GM18907 (cell line): ENCODE data around the gene CCL4.
"Not testable (repeated sequence)": the region's sequence is repeated elsewhere in the genome, so short reads cannot be mapped to it uniquely, and the experiment has no call there.

ENCODE experiments used
- ATAC-seq: cut with Tn5 transposase; IDR thresholded peaks from one replicate; pipeline ENCODE4 v1.9.1; 2021; ENCODE audit warnings: mild to moderate bottlenecking, moderate library complexity; ENCODE audit not compliant: unreplicated experiment

The CCL4 gene

DNA sequence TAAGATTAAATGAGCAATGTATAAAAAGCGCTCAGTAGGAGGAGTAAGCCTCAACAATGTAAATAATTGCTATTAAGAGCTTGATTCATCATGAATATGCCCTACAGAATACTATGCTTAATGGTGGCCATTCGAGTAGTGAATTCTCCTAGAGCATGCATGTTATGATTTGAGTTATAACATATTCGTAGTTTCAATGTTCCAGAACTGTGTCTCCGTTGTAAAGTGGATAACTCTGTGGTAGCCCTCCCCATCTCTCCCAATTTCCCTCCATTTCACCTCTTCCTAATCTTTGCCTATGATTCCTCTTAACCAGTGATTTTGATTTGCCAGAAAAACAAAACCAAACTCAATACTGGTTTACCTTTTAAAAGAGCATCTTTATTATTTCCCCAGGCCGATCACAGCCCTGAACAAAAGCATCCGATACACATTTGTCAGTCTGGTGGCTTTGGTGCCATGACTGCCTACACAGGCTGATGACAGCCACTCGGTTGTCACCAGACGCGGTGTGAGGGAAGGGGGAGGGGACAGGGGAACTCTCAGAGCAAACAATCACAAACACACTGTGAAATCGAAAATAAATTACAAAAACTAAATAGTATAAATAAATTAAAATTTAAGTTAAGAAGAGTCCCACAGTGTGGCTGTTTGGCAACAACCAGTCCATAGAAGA lies 15.6 kb upstream of the CCL4 start:
- ATAC-seq, result not testable (repeated sequence)

DNA sequence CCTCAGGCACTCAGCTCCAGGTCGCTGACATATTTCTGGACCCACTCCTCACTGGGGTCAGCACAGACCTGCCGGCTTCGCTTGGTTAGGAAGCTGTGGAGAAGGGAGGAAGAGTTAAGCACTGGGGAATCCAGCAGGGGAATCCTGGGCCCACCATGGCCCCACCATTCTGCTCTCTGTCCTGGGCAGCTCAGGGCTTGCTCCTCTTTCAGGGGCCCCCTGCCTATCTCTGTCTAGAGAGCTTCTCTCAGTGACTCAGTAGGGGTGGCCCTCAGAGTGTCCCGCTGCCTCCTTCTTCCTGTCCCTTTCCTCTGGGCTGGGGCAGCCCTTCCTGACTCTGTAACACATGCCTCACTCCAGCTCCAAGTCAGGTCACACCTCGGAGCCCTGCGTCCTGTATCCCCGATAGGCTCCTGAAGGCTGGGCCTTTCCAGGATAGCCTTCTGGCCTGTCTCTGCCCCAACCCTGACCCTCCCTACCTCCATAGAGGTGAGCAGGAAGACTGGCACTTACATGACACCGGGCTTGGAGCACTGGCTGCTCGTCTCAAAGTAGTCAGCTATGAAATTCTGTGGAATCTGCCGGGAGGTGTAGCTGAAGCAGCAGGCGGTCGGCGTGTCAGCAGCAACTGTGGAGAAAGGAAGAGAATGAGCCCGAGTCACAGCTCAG lies 14.8 kb upstream of the CCL4 start:
- no peak for ATAC-seq

DNA sequence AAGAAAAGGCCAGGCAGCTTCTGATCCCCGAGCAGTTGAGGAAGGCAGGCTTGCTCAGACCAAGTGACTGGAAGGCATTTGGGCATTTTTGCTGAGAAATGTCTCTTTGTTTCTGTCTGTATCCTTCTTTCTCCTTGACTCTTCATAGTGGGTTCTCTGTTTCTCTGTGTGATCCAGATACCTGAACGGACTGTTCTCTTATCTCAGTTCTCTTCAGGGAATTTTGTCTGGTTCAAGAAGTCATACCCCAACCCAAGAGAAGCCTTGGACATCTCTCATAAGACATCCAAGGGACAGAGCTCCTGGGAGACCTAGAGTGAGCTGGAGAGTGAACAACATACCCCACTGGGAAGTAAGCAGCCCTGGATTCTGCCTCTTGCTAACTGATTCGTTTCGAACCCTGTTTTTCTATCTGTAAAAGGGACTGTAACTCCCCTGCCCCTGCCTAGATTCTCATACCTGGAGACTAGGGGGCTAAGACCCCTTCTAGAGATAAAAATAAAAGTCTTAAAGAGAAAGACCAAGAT lies 14.2 kb upstream of the CCL4 start:
- no peak for ATAC-seq

DNA sequence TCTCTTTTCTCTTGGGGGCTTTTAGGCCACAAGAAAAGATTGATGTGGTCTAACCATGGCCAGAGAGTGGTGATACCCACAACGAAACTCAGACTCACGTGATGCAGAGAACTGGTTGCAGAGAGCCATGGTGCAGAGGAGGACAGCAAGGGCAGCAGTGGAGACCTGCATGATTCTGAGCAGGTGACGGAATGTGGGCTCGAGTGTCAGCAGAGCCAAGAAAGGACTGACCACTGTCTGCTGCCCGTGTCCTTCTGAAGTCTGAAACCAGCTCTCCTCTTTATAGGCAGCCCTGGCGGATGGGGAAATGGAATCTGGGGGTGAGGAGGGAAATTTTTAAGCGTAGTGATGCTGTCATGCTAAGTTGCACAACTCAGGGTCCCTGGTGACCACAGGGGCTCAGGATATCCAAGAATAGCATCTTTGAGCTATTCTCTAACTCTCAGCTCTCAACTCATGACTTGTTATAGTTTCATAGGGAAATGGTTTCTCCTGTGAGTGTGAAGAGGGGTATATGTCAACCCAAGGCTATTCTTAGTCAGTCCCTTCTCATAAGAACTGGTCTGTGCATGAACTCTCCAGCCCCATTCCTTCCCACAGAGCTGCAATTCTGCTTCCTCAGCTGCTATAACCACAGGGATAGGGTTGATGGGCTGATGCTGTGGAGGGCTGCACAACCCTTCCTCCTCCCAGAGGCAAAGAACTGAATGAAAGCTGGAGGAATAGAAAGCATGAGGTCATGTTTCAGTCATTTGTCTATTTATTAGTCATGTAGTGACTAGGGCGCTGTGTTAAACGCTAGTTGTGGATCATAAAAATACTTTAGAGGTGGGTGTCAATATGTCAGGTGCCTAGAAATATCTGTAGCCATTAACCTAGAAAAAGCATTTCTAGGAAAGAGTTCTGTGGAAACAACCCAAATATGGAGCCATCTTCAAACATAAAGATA lies 13.5 kb upstream of the CCL4 start, which contains the start of gene CCL3:
CCL3 (minus strand) TSS at position 256 of the 949 bp plus-strand sequence; CDS start at position 171, 85 bp downstream.
- peak; percentile 72 for ATAC-seq

DNA sequence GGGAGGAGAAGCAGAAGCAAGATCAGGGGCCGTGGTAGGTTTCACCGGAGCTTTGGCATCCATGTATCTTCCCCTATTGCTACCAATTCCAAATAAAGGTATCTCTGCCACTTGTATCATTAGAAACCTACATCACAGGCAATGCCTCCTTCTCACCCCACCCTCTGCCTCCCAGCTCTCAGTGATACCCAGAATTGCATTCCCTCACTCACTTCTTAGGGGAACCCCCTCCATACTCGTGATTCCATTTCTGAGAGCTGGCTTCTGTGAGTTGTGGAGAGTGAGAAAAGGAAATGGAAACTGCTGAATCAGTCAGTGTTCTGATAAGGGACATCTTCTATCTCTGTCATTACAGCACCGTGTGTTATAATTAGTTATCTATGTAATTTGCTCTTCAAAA lies 11.4 kb upstream of the CCL4 start:
- ATAC-seq, result no peak

DNA sequence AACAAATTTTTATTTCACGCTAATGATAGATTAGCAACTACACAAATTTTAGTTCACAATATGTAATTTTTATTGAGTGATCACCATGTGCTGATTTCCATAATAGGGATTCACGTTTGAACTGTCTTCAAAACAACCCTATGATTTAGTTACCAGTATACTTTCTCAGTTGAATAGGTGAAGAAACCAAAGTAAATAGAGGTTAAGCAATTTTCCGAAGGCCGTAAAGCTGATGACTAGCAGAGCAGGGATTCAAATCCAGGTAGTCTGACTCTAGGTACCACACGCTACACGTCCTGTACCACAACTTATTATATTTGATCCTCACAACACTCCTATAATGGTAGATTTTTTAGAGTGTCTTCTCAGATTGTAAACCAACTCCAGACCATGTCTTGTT lies 10.9 kb upstream of the CCL4 start:
- not testable (repeated sequence) for ATAC-seq

DNA sequence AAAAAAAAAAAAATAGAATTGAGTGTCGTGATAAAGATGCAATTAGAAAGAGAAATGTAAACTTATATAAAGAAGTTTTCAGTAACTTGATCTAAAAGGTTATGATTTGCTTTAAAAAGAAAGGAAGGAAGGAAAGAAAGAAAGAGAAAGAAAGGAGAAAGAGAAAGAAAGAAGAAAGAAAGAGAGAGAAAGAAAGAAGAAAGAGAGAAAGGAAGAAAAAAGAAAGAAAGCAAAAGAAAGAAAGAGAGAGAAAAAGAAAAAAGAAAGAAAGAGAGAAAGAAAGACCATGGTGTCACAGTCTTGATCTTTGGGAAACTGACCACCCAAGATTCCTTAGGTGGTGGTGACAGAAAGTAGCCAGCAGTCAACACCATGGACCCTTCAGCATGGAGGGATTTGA lies 9.4 kb upstream of the CCL4 start:
- no peak for ATAC-seq

DNA sequence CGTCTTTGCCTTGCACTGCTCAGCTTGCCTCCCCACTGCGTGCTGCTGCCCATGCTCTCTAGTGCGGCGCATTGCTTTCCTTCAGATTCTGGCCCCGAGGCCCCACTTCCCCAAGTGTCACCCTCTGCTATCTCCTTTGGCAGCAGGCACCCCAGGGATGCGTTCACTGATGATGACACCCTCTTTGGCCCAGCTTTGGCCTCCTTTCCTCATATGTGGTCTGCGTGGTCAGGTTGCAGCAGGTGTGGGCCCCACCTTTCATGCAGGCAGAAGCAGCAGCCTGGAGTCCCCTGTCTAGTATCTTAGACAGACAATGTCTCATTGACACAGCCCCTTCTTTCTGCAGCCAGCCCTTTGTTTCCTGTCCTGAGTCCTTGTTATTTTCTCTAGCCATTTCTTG lies 8.9 kb upstream of the CCL4 start:
- ATAC-seq, result no peak

DNA sequence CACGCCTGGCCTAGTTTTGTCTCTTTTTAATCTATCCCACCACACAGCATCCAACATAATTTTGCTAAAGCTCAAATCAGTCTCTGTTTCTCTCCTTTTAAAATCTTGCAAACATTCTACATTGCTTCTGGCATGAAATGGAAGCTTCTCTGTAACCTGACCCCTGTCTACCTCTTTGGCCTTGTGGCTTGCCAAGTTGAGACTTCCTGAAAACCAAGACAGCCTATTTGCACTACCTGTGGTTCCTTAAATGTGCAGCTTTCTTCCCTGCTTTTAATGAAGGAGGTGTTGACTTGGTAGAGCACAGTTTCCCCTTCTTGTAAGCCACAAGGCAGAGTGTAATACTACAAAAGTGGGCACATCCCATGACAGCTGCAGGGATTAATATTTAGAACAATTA lies 7.6 kb upstream of the CCL4 start:
- no peak for ATAC-seq

DNA sequence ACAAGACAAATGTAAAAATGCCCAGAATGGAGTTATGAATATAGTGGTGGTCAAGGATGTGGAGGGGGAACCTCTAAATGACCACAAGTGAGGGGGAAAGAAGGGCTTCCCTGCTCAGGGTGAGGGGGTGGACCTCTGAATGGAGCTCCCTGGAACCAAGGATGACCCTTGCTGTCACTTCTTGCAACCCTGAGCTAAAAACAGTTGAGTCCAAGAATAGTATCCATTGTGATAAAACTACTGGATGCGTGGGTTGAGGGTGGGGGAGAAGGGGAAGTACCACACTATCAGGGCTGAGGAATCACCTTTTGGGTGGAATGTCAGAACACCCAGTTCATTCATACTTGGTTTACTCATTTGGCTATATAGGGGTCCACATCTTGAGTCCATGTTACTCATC lies 4.6 kb upstream of the CCL4 start:
- ATAC-seq, result not testable (repeated sequence)

DNA sequence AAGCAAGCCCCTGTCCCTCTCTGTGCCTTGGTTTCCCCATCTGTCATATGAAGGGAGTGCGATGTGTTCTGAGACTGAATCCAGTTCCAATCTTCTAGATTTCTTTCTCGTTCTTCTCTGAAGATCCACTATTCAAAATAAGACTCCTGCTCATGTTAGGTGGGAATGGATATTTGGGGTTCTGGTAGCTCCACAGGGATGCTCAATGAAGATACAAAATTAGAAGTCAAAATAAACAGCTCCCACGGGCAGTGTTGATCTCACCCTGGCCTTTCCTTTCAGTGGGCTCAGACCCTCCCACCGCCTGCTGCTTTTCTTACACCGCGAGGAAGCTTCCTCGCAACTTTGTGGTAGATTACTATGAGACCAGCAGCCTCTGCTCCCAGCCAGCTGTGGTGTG lies 619 bp downstream of the CCL4 start:
- not testable (repeated sequence) for ATAC-seq

DNA sequence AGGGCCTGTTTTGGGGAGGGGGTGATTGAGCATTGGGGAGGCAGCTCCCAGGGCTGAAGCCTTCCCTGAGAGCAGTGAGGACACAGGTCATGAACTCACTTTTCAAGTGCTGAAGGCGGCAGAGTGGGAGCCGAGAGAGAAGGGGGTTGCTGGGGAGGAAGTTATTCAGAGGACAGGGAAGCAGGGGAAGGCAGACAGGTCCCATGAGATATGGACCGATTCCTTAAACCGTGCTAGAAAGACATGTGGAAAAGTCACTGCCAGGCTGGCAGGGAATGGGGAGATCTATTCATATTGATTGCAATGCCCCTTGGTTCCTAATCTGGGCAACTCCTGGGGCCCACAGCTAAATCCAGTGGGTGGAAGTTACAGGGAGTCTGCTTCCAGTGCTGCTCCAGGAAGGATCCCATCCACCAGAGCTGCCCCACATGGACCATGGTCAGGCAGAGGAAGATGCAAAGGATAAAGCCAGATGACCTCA lies 1.1 kb downstream of the CCL4 start:
- no peak for ATAC-seq

DNA sequence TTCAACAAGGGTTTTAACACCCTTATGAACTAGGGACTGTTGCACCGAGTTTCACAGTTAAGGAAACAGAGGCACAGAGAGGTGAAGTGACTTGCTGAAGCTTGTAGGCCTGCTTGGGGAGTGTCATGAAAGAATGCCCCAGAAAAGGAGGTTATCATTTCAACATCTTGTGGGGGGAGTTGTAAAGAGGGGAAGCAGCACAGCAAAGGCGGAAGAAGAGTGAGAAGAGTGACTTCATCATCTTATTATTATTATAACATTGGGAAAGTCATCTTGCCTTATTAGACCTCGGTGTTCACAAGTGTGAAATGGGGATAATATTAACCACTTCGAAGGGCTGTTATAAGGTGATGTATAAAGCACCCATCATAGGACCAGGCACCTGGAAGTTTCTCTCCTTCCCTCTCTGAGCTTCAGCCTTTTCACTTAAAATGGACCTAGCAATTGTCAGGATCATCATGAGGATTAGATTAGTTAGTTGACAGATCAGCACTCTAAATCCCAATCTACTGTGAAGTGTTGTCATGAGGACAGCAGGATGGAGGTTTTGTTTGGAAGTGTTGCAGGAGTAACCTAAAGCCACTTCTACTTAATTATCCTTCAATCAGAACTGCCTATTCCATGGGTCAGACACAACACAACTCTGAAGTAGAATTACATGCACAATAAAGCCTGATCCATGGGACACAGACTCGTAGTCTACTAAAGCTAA lies 2.3 kb downstream of the CCL4 start:
- ATAC-seq, result no peak

DNA sequence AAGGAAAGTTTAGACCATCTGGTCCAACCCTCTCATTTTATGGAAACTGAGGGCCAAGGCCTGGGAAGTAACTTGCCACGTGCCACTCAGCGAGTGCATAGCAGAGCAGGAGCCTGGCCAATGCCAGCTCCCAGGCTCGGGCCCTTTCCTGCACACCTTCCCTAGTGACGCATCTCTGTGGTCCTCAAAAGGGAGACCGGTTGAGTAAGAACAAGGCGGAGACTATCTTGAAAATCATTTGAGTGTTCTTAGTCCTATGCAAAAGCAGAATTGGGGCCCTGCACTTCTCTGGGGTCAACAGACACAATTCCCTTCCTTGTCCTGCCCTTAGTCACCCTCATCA lies 2.8 kb downstream of the CCL4 start:
- ATAC-seq, result no peak

DNA sequence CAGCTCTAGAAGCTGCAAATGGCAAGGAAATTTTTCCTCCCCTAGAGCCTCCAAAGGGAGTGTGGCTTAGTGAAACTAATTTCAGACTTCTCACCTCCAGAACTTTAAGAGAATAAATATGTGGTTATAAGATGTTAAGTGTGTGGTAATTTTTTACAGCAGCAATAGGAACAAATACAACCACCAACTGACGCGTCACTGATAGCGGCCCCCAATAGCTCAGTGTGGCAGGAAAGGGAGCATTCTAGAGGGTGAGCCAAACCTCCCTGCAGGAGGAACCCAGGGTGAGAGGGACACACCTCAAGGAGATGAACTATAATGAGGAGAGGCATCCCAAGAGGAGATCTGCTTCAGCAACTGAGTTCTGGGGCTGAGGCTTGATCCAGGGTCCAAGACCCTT lies 4.0 kb downstream of the CCL4 start:
- ATAC-seq, result no peak

DNA sequence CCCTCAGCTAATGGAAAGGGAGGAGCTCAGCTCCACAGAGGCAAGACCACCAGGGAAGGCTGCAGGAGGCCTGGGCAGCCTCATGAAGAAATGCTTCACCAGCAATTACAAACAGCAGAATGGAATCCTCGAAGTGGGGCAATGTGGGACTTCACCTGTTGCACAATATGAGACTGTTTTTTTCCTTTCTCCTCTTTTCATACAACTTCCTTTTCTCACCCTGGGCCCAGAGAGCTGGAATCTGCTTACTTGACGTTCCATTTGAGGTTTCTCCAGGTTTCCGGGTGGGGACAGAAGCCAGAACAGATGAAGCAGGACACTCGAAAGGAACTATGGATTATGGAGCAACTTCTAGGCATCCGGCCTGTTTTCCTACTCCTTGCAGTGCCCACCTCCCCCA lies 4.6 kb downstream of the CCL4 start:
- ATAC-seq, result not testable (repeated sequence)

DNA sequence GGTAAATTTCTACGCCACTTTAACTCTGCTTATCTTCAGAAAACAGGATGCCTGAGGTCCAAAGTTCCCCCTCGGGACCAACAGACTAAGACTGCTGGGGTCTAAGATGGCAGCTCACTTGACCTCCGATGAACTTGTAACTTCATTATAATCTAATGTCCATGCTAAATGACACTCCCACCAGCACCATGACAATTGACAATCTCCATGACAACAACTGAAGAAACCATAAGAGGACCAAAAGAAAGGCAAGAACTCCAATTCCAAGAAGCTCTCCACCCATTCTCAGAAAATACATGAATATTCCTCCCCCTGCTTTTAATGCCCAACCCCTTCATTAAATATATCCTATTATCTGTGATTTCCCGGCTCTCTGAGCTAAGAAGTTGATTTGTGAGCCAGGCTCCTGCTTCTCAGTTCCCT lies 7.5 kb downstream of the CCL4 start:
- ATAC-seq, result no peak

DNA sequence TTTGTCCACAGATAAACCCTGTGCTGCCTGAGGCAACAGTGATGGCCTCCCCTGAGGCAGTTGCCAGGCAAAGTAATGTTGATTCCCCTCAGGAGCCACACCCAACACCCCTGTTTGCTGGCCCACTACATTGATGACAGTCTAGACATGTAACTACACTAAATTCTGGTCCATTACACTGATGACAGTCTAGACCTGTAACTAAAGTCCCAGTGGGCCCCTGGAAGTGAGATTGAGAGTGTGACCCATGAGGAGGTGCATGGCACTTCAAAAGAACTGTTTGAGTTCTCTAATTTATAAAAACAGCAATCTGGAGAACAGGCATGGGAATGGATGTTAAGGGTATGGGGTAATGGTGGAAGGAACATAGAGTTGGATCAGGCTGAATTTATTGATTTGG lies 8.9 kb downstream of the CCL4 start:
- no peak for ATAC-seq

DNA sequence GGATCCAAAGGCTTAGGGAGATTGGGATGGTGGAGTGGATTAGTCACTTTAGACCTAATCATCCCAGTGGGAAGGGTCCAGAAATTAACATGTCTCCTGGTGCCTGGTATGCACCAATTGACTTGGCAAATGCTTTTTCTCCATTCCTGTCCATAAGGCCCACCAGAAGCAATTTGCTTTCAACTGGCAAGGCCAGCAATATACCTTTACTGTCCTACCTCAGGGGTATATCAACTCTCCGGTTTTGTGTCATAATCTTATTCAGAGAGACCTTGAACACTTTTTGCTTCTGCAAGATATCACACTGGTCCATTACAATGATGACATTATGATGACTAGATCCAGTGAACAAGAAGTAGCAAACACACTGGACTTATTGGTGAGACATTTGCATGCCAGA lies 9.5 kb downstream of the CCL4 start:
- ATAC-seq, result not testable (repeated sequence)

DNA sequence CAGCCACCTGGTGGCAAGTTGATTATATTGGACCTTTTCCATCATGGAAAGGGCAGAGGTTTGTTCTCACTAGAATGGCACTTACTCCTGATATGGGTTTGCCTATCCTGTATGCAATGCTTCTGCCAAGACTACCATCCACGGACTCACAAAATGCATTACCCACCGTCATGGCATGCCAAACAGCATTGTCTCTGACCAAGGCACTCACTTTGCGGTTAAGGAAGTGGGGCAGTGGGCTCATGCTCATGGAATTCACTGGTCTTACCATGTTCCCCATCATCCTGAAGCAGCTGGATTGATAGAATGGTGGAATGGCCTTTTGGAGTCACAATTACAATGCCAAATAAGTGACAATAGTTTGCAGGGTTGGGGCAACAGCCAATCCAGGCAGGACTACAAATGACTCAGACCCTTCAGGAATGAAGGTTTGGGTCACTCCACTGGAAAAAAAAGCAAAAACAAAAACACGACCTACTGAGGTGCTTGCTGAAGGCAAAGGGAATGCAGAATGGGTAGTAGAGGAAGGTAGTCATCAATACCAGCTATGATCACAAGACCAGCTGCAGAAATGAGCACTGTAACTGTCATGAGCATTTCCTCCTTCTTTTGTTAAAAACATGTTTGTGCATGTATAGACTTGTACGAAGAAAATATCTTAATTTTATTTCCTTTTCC lies 11.5 kb downstream of the CCL4 start:
- ATAC-seq, result not testable (repeated sequence)
